H54 (cell line): Measurements from ENCODE around the gene CES3.

ENCODE experiments used
- DNase-seq: peaks from one replicate; pipeline ENCODE4 v3.0.0; 2011; ENCODE audit warnings: low spot score, mixed read lengths; ENCODE audit not compliant: insufficient read length
- FAIRE-seq: peaks from 3 replicates; lab custom pipeline; 2011; peaks lifted over from hg19 to GRCh38; lab: Jason Lieb, UNC
- POLR2A ChIP-seq: IDR thresholded peaks from 2 replicates; pipeline ENCODE4 v1.6.1; 2011; ENCODE audit warnings: low read depth, mild to moderate bottlenecking, low read length

CES3 gene

GRCh38 chr16:66961065-66961744 is at the start of gene CES3:
Gene CES3, plus strand, starts transcription at chr16:66961266. Its CDS starts 42 bp downstream, at chr16:66961308.
- FAIRE-seq (peak; percentile 70), DNase-seq (peak; percentile 75)
- no peak for TF ChIP-seq POLR2A

DNA sequence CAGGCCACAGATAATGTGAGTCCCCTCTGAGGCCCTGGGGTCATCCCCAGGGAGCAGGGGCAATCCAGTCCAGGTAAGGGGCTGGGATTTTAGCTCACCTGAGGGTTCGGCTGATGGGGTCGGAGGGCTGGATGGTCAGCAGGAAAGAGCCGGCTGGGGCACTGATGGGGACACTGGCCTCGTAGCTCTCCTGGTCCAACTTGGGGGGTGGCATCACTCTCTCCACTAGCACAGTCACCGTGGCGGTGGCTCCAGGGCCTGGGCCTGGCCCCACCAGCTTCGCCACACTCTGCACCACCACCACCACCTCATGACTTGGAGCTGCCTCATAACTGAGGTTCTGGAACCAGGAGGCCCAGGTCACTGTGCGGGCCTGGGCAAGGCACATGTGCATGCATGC is 49.3 kb upstream of the CES3 start:
- FAIRE-seq (no peak), DNase-seq (no peak)
- no peak for TF ChIP-seq POLR2A

GRCh38 chr16:66913081-66913480 is 48.0 kb upstream of the CES3 start:
- FAIRE-seq, result no peak
- TF ChIP-seq POLR2A, result no peak
- no peak for DNase-seq

- DNase-seq (no peak), FAIRE-seq (no peak)
- no peak for TF ChIP-seq POLR2A
Observed at GRCh38 chr16:66913711-66914110, 47.4 kb upstream of the CES3 start.

DNA sequence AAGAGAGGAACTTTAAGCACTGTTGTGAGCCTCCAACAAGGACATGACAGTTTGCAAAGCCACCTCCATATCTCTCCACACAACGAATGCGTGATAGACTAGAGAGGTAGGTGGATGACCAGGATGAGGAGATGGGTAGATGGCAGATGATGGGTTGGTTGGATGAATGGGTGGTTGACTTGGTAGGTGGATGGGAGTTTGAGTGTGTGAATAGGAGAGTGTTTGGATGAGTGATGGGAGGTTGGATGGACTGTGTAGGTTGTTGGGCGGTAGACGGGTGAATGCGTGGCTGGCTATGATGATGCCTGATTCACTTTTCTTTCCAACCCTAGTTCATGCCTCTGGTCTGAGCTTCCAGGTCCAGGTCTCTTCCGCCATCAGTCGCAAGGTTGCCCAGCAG is 46.5 kb upstream of the CES3 start:
- DNase-seq, result no peak
- no peak for TF ChIP-seq POLR2A
- FAIRE-seq, result no peak

DNA sequence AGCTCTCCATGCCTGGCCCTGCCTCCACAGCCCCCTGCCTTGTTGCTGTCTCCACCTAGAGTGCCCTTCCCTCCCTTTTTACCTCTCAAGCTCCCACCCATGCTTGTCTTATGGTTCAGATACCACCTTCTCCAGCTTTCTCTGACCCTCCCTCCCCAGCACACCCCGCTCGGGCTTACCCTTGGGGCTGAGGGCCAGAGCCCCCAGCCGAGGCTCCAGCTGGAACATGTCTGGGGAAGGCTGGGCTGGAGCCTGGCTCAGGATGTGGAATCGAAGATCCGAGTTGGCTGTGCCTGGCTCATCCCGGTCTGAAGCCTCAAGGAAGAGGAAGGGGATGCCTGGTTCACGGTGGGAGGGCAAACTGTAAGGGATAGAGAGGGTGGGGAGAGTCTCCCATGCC is 46.0 kb upstream of the CES3 start:
- FAIRE-seq (no peak), DNase-seq (no peak)
- TF ChIP-seq POLR2A, result no peak

- no peak for FAIRE-seq
- no peak for DNase-seq
- TF ChIP-seq POLR2A, result no peak
Observed at GRCh38 chr16:66916518-66916917, 44.5 kb upstream of the CES3 start.

- FAIRE-seq (no peak), DNase-seq (no peak)
- no peak for TF ChIP-seq POLR2A
Observed at GRCh38 chr16:66917741-66918140, 43.3 kb upstream of the CES3 start.

GRCh38 chr16:66918355-66918754 is 42.7 kb upstream of the CES3 start:
- no peak for DNase-seq
- no peak for TF ChIP-seq POLR2A
- FAIRE-seq, result no peak

- no peak for FAIRE-seq
- no peak for TF ChIP-seq POLR2A
- no peak for DNase-seq
Observed at GRCh38 chr16:66918803-66919568, 42.1 kb upstream of the CES3 start, which contains the start of gene CDH16. Gene CDH16, minus strand, starts transcription at chr16:66918885. Its CDS starts 820 bp downstream, at chr16:66918065.

DNA sequence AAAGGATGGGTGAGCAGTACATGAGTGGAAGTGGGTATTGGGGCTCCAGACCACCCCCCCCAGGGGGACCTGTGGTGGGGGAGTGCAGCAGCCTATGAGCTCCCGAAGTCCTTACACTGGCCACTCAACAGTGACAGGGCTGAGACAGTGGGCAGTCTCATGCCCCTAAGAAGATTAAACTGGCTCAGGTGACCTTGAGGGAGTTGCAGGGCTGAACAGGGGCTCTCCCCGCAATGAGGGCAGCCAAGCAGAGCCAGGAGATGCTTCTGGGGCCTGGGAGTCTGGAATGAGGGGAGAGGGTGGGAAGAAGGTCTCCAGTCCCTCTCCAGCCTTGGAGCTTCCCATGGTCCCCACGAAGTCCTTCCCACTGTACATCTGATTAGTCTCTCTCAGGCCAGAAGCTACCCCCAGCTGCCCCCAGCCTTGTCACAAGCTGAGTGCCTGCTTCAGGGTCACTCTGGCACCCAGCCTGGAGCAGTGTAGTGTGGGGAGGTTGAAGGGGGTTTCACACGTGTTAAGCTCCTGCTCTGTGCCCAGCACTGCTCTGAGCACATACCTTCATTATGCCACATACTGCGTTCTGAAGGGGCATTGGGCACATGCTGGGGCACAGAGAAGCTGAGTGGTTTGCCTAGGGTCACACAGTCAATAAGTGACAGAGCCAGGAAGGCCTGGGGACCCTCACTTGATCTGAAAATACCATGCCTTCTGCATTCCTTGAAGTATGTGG is 41.3 kb upstream of the CES3 start:
- DNase-seq (no peak), FAIRE-seq (no peak)
- no peak for TF ChIP-seq POLR2A

GRCh38 chr16:66920299-66920590 is 40.8 kb upstream of the CES3 start:
- FAIRE-seq (no peak), DNase-seq (no peak)
- TF ChIP-seq POLR2A, result no peak

GRCh38 chr16:66920924-66921680 is 40.0 kb upstream of the CES3 start:
- no peak for FAIRE-seq
- TF ChIP-seq POLR2A, result no peak

GRCh38 chr16:66921729-66922450 is 39.2 kb upstream of the CES3 start:
- TF ChIP-seq POLR2A, result no peak
- no peak for DNase-seq

More at GRCh38 chr16:66920924-66921680, 40.0 kb upstream of the CES3 start:
- no peak for DNase-seq

More at GRCh38 chr16:66921729-66922450, 39.2 kb upstream of the CES3 start:
- no peak for FAIRE-seq
